ENCODE data around the gene RAB24.

- TF ChIP-seq SMC3 (conservative IDR thresholded peaks at IDR 0.05; ENCODE audit: poor library complexity) (no peak), EP300 (conservative IDR thresholded peaks at IDR 0.05; ENCODE audit: poor library complexity, severe bottlenecking) (no peak), REST (IDR thresholded peaks at IDR 0.05; ENCODE audit: borderline replicate concordance) (no peak), CTCF (IDR thresholded peaks at IDR 0.05; ENCODE audit: poor library complexity, severe bottlenecking) (no peak), EZH2 (IDR thresholded peaks at IDR 0.05; ENCODE audit: borderline replicate concordance, insufficient read depth, low read length, poor library complexity, severe bottlenecking) (no peak), TAF1 (IDR thresholded peaks at IDR 0.05; ENCODE audit: low read depth) (no peak), POLR2AphosphoS5 (IDR thresholded peaks at IDR 0.05) (no peak), MXI1 (conservative IDR thresholded peaks at IDR 0.05; ENCODE audit: poor library complexity, severe bottlenecking) (no peak)
These were observed 6.8 kb upstream of the RAB24 start for GRCh38 chr5:177310332-177310731.

All from neural cell (in vitro differentiated cells).